Effector memory CD8-positive, alpha-beta T cell (primary cell): Measurements from ENCODE around the gene SMCO4.
"Not testable (repeated sequence)": the region's sequence is repeated elsewhere in the genome, so short reads cannot be mapped to it uniquely, and the experiment has no call there.

ENCODE experiments used
- ATAC-seq: fragments of 150-1000 bp; cut with Tn5 transposase; replicated peaks from 2 replicates; pipeline ENCODE4 v1.10.0; 2021; ENCODE audit warnings: mild to moderate bottlenecking, moderate library complexity
- DNase-seq, 3 experiments: peaks; one replicate each; pipeline ENCODE4 v3.0.0; 2021
- H3K27ac Mint-ChIP-seq, 2 donors: one replicate each; pipeline ENCODE4 v1.8.0; 2022; ENCODE audit warnings: mild to moderate bottlenecking in 2 of 2, mixed read lengths in 2 of 2, moderate library complexity in 2 of 2
- H3K27me3 Mint-ChIP-seq, 2 donors: one replicate each; pipeline ENCODE4 v1.8.0; 2022; ENCODE audit warnings: mixed read lengths in 2 of 2
- H3K36me3 Mint-ChIP-seq: one replicate; pipeline ENCODE4 v1.8.0; 2022; ENCODE audit warnings: mild to moderate bottlenecking, moderate library complexity, mixed read lengths; ENCODE audit not compliant: insufficient read depth
- H3K4me1 Mint-ChIP-seq, 2 donors: one replicate each; pipeline ENCODE4 v1.8.0; 2022; ENCODE audit warnings: low read depth in 2 of 2, mixed read lengths in 2 of 2
- H3K4me3 Mint-ChIP-seq, 2 donors: one replicate each; pipeline ENCODE4 v1.8.0; 2022; ENCODE audit warnings: mild to moderate bottlenecking in 2 of 2, mixed read lengths in 2 of 2, moderate library complexity in 2 of 2
- H3K9me3 Mint-ChIP-seq, 2 donors: one replicate each; pipeline ENCODE4 v1.8.0; 2022; ENCODE audit warnings: mixed read lengths in 2 of 2

The SMCO4 gene

GRCh38 chr11:93480756-93481155, 62.4 kb downstream of the SMCO4 start:
- H3K36me3 Mint-ChIP-seq: no peaks in the 10 kb centered on the region
- H3K27ac Mint-ChIP-seq: no peak overlapping the region
- H3K9me3 Mint-ChIP-seq: no peaks in the 10 kb centered on the region
- H3K4me3 Mint-ChIP-seq: no peak overlapping the region
- ATAC-seq (no peak), DNase-seq (no peak)
- H3K27me3 Mint-ChIP-seq: no peaks in the 10 kb centered on the region
- no peaks in the 10 kb centered on the region for H3K4me1 Mint-ChIP-seq

- no peak for DNase-seq
- Mint-ChIP-seq H3K27me3 (no peaks in the 10 kb centered on the region), H3K4me3 (no peak overlapping the region), H3K36me3 (no peaks in the 10 kb centered on the region), H3K4me1 (no peaks in the 10 kb centered on the region), H3K27ac (no peak overlapping the region), H3K9me3 (no peaks in the 10 kb centered on the region)
- ATAC-seq: no peak
Observed at GRCh38 chr11:93480256-93480655, 62.9 kb downstream of the SMCO4 start.

- no peak overlapping the region for H3K4me3 Mint-ChIP-seq
- H3K9me3 Mint-ChIP-seq: no peaks in the 10 kb centered on the region
- ATAC-seq: no peak
- no peaks in the 10 kb centered on the region for H3K27me3 Mint-ChIP-seq
- H3K27ac Mint-ChIP-seq: no peak overlapping the region
- DNase-seq: no peak
- H3K4me1 Mint-ChIP-seq: no peaks in the 10 kb centered on the region
- H3K36me3 Mint-ChIP-seq: no peaks in the 10 kb centered on the region
Observed at GRCh38 chr11:93478841-93479240, 64.3 kb downstream of the SMCO4 start.

GRCh38 chr11:93477684-93478234, 65.4 kb downstream of the SMCO4 start:
- Mint-ChIP-seq H3K36me3 (no peaks in the 10 kb centered on the region), H3K27ac (no peak overlapping the region), H3K4me3 (no peak overlapping the region), H3K9me3 (no peaks in the 10 kb centered on the region), H3K27me3 (no peaks in the 10 kb centered on the region), H3K4me1 (no peaks in the 10 kb centered on the region)
- ATAC-seq: no peak
- no peak for DNase-seq

GRCh38 chr11:93476796-93477195, 66.4 kb downstream of the SMCO4 start:
- no peak overlapping the region for H3K27ac Mint-ChIP-seq
- no peaks in the 10 kb centered on the region for H3K4me1 Mint-ChIP-seq
- no peak for ATAC-seq
- H3K27me3 Mint-ChIP-seq: no peaks in the 10 kb centered on the region
- DNase-seq: no peak
- no peaks in the 10 kb centered on the region for H3K9me3 Mint-ChIP-seq
- no peaks in the 10 kb centered on the region for H3K36me3 Mint-ChIP-seq
- H3K4me3 Mint-ChIP-seq: no peak overlapping the region

GRCh38 chr11:93474123-93474522, 69.1 kb downstream of the SMCO4 start:
- Mint-ChIP-seq H3K27ac (no peak overlapping the region), H3K4me1 (no peaks in the 10 kb centered on the region), H3K9me3 (no peaks in the 10 kb centered on the region), H3K36me3 (no peaks in the 10 kb centered on the region), H3K4me3 (no peak overlapping the region), H3K27me3 (no peaks in the 10 kb centered on the region)
- DNase-seq (no peak), ATAC-seq (no peak)

- ATAC-seq: no peak
- peaks cover 0 to 1% of the 10 kb centered on the region in 2 donors for H3K9me3 Mint-ChIP-seq
- H3K4me3 Mint-ChIP-seq: no peak overlapping the region
- no peaks in the 10 kb centered on the region for H3K36me3 Mint-ChIP-seq
- no peak for DNase-seq
- no peaks in the 10 kb centered on the region for H3K4me1 Mint-ChIP-seq
- H3K27me3 Mint-ChIP-seq: no peaks in the 10 kb centered on the region
- H3K27ac Mint-ChIP-seq: no peak overlapping the region
Observed at GRCh38 chr11:93468290-93468689, 74.9 kb downstream of the SMCO4 start.

GRCh38 chr11:93467054-93467453, 76.1 kb downstream of the SMCO4 start:
- no peak for ATAC-seq
- Mint-ChIP-seq H3K9me3 (peaks cover 0 to 1% of the 10 kb centered on the region in 2 donors), H3K4me1 (no peaks in the 10 kb centered on the region), H3K27me3 (no peaks in the 10 kb centered on the region), H3K4me3 (no peak overlapping the region), H3K27ac (no peak overlapping the region), H3K36me3 (no peaks in the 10 kb centered on the region)
- DNase-seq: no peak

- Mint-ChIP-seq H3K9me3 (peaks cover 0 to 1% of the 10 kb centered on the region in 2 donors), H3K36me3 (no peaks in the 10 kb centered on the region), H3K27ac (no peak overlapping the region), H3K4me3 (no peak overlapping the region), H3K27me3 (no peaks in the 10 kb centered on the region), H3K4me1 (no peaks in the 10 kb centered on the region)
- DNase-seq: no peak
- ATAC-seq: no peak
Observed at GRCh38 chr11:93464927-93465540, 78.2 kb downstream of the SMCO4 start.

GRCh38 chr11:93463666-93464065, 79.5 kb downstream of the SMCO4 start:
- not testable (repeated sequence) for H3K27me3 Mint-ChIP-seq, H3K36me3 Mint-ChIP-seq, H3K4me1 Mint-ChIP-seq, H3K9me3 Mint-ChIP-seq, H3K4me3 Mint-ChIP-seq, DNase-seq, ATAC-seq, H3K27ac Mint-ChIP-seq

- ATAC-seq (no peak), DNase-seq (no peak)
- H3K27me3 Mint-ChIP-seq: peaks cover 9 to 13% of the 10 kb centered on the region in 2 donors
- no peak overlapping the region for H3K4me3 Mint-ChIP-seq
- no peaks in the 10 kb centered on the region for H3K4me1 Mint-ChIP-seq
- H3K36me3 Mint-ChIP-seq: no peaks in the 10 kb centered on the region
- no peak overlapping the region for H3K27ac Mint-ChIP-seq
- no peaks in the 10 kb centered on the region for H3K9me3 Mint-ChIP-seq
Observed at GRCh38 chr11:93458286-93458685, 84.9 kb downstream of the SMCO4 start.

- no peak overlapping the region for H3K4me3 Mint-ChIP-seq
- DNase-seq (no peak), ATAC-seq (no peak)
- no peaks in the 10 kb centered on the region for H3K4me1 Mint-ChIP-seq
- no peaks in the 10 kb centered on the region for H3K36me3 Mint-ChIP-seq
- H3K27me3 Mint-ChIP-seq: peaks cover 0 to 6% of the 10 kb centered on the region in 2 donors
- no peak overlapping the region for H3K27ac Mint-ChIP-seq
- peaks cover 0 to 7% of the 10 kb centered on the region in 2 donors for H3K9me3 Mint-ChIP-seq
Observed at GRCh38 chr11:93444617-93445073, 98.5 kb downstream of the SMCO4 start.

- H3K27ac Mint-ChIP-seq, ATAC-seq, H3K36me3 Mint-ChIP-seq, H3K9me3 Mint-ChIP-seq, H3K27me3 Mint-ChIP-seq, H3K4me3 Mint-ChIP-seq, DNase-seq, H3K4me1 Mint-ChIP-seq: not testable (repeated sequence)
Observed at GRCh38 chr11:93443232-93443631, 100.0 kb downstream of the SMCO4 start.

- no peak for ATAC-seq
- no peak overlapping the region for H3K27ac Mint-ChIP-seq
- no peaks in the 10 kb centered on the region for H3K4me1 Mint-ChIP-seq
Observed at GRCh38 chr11:93432247-93432646, 110.9 kb downstream of the SMCO4 start.

More at GRCh38 chr11:93432247-93432646, 110.9 kb downstream of the SMCO4 start:
- no peak overlapping the region for H3K4me3 Mint-ChIP-seq
- no peak for DNase-seq
- H3K36me3 Mint-ChIP-seq: no peaks in the 10 kb centered on the region
- H3K27me3 Mint-ChIP-seq: no peaks in the 10 kb centered on the region
- peaks cover 0 to 1% of the 10 kb centered on the region in 2 donors for H3K9me3 Mint-ChIP-seq
